ENCODE data around the gene CCDC92.

The CCDC92 gene

GRCh38 chr12:123972457-123973401 lies at the start of gene CCDC92, which contains the start of gene ZNF664:
Gene CCDC92, minus strand, starts transcription at chr12:123972831. Its CDS starts 28,526 bp downstream, at chr12:123944305.
Gene ZNF664, plus strand, starts transcription at chr12:123973215. Its CDS starts 38,930 bp downstream, at chr12:124012145.
- peak; percentile 91 to 99 (median 94) for DNase-seq

- DNase-seq: no peak
These were observed 49.5 kb upstream of the CCDC92 start for GRCh38 chr12:124022161-124022560.

- DNase-seq: no peak
These were observed 48.4 kb upstream of the CCDC92 start for GRCh38 chr12:124021007-124021406.

GRCh38 chr12:124020514-124020949 lies 47.9 kb upstream of the CCDC92 start:
- no peak for DNase-seq

GRCh38 chr12:124019115-124019514 lies 46.5 kb upstream of the CCDC92 start:
- no peak for DNase-seq

GRCh38 chr12:124018539-124018938 lies 45.9 kb upstream of the CCDC92 start:
- no peak for DNase-seq

GRCh38 chr12:124017064-124017463 lies 44.4 kb upstream of the CCDC92 start:
- DNase-seq: no peak

GRCh38 chr12:124015494-124016461 lies 43.1 kb upstream of the CCDC92 start:
- no peak for DNase-seq

GRCh38 chr12:124013073-124013472 lies 40.4 kb upstream of the CCDC92 start:
- no peak for DNase-seq

GRCh38 chr12:124011435-124012115 lies 38.9 kb upstream of the CCDC92 start:
- DNase-seq: no peak

- DNase-seq: no peak
These were observed 38.1 kb upstream of the CCDC92 start for GRCh38 chr12:124010687-124011086.

GRCh38 chr12:124009781-124010180 lies 37.1 kb upstream of the CCDC92 start:
- DNase-seq: no peak

GRCh38 chr12:124008595-124008994 lies 36.0 kb upstream of the CCDC92 start:
- DNase-seq: no peak

GRCh38 chr12:124007826-124008570 lies 35.4 kb upstream of the CCDC92 start:
- DNase-seq: no peak

GRCh38 chr12:124006846-124007713 lies 34.4 kb upstream of the CCDC92 start:
- no peak for DNase-seq

GRCh38 chr12:124006085-124006845 lies 33.6 kb upstream of the CCDC92 start:
- no peak for DNase-seq

- no peak for DNase-seq
These were observed 31.7 kb upstream of the CCDC92 start for GRCh38 chr12:124004233-124004875.

- DNase-seq: no peak
These were observed 30.0 kb upstream of the CCDC92 start for GRCh38 chr12:124002654-124003053.

- DNase-seq: no peak
These were observed 29.5 kb upstream of the CCDC92 start for GRCh38 chr12:124002021-124002644.

Measured in activated CD4-positive, CD25-positive, alpha-beta regulatory T cell (primary cell).